Stimulated activated CD8-positive, alpha-beta memory T cell treated with anti-CD3 and anti-CD28 coated beads, Interleukin-7, amount 100 ng/mL, for 48 hours (primary cell): ENCODE data around the gene ILKAP.

Experiments used
- DNase-seq, 2 donors: peaks; one replicate each; pipeline ENCODE4 v3.0.0-alpha.2; 2020; ENCODE audit warnings: low read depth in 1 of 2; ENCODE audit errors: extremely low read depth in 1 of 2

Gene ILKAP, protein sequence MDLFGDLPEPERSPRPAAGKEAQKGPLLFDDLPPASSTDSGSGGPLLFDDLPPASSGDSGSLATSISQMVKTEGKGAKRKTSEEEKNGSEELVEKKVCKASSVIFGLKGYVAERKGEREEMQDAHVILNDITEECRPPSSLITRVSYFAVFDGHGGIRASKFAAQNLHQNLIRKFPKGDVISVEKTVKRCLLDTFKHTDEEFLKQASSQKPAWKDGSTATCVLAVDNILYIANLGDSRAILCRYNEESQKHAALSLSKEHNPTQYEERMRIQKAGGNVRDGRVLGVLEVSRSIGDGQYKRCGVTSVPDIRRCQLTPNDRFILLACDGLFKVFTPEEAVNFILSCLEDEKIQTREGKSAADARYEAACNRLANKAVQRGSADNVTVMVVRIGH

GRCh38 chr2:238203094-238203972 is at the start of gene ILKAP:
Gene ILKAP (minus strand): TSS chr2:238203695. CDS start chr2:238203553, 142 bp downstream.
- peak; percentile 77 to 87 for DNase-seq

- DNase-seq = no peak
These were observed 49.5 kb upstream of the ILKAP start for GRCh38 chr2:238252766-238253630.

DNA sequence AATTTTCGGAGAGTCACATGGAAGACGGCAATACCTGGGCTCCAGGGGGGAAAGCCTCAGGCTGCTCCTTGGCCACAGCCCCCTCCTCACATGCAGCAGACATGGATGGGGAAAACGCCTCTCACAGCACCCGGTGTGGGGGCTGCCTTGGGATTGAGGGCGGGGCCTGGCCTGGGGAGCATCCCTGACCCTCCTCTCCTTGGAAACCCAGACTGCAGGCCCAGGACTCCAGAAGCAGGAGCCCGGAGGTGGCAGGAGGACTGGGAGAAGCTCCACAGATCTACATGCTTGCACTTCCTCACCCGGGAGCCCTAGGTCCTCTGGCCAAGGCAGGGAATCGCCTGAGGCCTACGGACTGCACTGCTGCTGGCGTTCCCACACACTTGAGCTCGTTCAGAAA is 48.5 kb upstream of the ILKAP start:
- DNase-seq = no peak

GRCh38 chr2:238251331-238251730 is 47.8 kb upstream of the ILKAP start:
- no peak for DNase-seq

DNA sequence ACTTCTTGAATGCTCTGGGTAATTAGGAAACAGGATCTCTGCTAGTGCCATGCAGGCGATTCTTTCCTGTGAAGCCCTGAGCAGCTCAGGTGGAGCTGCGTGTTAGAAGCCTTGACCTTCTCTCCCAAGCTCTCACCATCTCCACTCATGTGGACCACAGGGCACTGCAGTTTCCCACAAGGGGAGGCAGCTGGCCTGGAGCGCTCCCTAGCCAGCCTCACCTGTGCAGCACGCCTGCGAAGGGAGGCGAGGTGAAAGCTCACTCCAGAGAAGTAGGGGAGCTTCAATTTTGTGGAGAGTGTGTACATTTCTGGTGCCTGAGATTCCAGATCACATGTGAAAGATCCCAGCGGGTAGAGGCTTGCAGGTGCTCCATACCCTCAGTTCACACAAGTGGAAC is 47.4 kb upstream of the ILKAP start:
- no peak for DNase-seq

DNA sequence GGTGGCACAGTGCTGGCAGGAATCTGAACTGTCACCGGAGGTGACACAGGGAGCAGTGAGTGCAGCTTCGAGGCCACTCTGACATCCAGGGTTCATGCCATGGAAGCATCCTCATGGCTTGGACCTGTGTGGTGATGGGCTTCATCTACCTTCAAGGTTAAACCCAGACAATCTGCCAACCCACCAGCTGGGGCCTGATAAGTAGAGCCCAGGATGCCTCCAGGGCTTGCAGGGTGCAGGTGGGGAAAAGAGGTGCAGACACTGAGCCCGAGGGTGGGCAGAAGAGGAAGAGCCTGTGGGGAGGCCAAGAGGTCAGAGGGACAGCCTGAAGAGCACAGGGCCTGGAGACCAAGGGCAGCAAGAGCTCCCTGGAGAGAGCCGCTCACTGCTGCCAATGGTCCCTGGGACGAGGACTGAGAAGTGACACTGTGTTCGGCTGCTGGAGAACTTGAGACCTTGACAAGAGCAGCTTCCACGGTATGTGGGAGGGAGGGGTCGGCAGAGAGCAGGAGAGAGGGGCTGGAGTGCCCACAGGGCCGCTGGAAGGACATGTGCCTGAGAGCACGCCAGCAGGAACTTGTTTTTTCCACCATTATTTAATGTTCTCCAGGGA is 44.5 kb upstream of the ILKAP start:
- no peak for DNase-seq

DNA sequence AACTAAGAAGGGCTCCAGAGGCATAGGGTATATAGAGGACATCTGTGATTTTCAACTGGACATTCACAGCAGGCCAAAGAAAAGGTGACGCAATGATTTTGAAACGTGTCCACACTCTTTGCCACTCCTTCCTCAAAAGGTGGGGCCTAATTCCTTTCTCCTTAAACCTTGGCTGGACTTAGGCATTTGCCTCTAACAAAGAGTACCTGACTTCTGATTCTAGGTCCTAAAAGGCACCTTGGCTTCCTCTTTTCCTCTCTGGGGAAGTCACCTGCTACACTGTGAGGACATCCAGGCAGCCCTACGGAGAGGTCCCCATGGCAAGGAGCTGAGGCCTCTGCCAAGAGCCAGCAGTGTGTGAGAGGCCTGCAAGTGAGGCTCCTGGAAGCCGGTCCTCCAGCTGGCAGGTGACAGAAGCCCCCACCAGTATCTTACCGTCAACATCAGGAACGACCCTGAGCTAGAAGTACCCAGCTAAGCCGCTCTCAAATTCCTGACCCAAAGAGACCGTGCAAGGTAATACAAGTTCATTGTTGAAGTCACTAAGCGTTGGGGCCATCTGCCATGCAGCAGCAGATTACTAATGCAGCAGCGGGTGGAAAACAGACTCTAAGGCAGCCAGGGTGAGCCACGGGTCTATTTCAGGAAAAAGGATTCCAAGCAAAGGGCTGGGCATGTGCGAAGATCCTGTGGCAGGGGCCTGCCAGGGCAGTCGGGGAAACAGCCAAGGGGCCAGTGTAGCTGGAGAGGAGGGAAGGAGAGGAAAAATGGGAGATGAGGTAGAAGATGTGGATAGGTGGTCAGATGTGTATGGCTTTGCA is 43.7 kb upstream of the ILKAP start:
- DNase-seq = no peak

GRCh38 chr2:238244151-238244550 is 40.7 kb upstream of the ILKAP start:
- no peak for DNase-seq

DNA sequence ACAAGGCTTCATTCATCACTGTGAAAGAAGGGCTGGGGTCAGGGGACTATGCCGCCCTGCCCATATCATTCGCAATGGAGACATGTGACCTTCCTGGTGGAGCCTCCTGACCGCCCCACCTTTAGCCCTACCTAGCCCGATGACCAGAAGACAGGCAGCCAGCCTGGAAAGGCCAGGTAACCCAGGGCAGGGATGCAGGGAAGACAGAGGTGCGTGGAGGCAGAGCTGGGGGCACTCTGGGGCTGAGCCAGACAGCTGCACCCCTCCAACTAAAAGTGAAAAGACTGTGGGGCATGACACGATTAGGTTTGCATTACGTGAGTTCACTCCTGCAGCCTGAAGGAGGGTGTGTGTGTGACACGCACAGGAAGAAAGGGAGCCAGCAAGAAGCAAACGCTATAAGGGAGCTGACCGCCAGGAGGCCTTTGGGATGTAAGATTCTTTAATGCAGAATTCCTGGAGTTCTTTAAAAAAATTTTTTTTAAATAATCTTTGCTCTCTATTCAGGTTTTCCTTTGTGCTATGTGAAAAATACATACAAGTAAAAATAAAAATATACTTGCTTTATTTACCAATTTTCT is 40.1 kb upstream of the ILKAP start:
- no peak for DNase-seq

GRCh38 chr2:238242731-238243495 is 39.4 kb upstream of the ILKAP start:
- no peak for DNase-seq

GRCh38 chr2:238241970-238242369 is 38.5 kb upstream of the ILKAP start:
- no peak for DNase-seq

DNA sequence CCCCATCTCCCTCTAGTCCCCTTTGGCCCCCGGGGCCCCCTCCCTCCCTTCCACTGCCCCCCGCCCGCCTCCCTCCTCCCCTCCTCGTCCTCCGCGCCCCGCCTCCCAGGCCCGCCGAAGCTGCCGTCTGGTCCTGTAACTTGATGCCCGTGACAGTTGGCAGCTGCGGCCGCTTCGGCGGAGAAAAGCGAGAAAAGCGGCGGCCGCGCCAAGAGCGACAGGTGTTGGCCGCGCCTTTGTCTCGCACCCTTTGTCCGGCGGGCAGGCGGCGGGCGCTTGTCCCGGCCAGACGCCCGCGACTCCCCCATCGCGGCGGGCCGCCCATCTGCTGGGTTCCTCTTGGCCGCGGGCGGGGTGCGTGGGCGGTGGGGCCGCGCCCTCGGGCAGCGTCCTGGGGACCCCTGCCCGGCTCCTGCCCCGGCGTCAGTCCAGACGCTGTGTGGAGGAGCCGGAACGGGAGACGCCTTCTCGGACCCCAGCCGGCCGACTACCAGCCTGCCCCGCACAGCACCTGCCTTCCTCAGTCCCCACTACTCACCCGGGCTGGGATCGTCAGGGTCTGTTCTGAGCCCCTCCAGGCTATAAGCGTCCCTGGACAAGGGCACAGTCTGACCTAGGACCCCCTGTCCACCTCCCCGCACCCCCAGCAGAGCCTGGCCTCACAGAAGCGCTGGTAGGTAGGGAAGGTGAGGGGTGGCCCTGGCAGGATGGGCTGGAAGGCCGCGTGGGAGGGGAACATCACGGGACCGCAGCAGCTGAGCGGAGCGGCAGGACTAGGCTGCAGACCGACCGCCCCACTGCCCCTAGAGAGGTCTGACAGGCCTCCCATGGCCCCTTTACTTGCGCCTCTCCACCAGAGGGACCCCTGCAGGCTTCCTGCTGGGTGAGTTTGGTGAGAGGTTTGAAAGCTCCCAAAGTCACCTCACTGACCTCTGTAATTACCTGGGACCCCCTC is 37.5 kb upstream of the ILKAP start:
- no peak for DNase-seq

DNA sequence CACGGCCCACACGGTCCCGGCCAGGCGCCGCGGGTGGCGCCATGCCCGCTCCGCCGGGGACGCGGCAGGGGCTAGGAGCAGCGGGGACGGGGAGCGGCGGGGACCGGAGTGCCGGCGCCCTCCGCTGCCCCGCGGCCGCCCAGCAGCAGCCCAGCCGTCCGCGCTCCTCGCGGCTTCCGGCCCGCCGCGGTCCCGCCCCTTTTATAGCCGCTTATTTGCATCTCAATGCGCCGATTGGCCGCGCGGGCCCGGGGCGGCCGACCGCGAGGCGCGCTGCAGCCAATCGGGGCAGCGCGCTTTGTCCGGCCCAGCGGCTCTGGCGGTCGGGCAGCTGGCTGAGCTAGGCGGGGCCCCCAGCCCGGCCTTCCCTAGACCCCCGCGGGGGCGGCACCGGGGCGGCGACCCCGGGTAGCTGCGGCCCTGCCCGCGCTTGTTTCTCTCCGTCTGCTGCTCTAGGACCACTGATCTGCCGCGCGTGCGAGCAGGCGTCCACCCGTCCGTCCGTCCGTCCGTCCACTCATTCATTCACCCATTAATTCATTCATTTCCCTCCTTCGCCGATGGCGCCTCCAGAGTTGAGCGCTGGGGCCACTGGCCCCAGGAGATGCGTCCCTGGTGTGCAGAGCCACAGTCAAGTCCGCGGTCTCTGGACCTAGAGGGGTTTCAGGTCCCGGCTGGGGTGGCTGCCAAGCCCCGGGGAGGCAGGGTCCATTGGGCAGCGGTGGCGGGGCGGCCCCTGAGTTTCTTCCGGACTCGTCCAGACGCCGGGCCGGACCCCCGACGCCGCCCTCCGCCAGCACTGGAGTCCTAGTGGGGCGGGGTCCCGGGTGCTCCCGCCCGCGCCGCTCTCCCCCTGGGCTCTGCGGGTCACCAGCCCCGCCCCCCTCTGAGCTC is 36.6 kb upstream of the ILKAP start, which contains the start of gene HES6:
HES6 (minus strand) TSS at position 176 of the 894 bp plus-strand sequence; CDS start at position 43, 133 bp downstream.
- DNase-seq = peak; percentile 55 to 66

DNA sequence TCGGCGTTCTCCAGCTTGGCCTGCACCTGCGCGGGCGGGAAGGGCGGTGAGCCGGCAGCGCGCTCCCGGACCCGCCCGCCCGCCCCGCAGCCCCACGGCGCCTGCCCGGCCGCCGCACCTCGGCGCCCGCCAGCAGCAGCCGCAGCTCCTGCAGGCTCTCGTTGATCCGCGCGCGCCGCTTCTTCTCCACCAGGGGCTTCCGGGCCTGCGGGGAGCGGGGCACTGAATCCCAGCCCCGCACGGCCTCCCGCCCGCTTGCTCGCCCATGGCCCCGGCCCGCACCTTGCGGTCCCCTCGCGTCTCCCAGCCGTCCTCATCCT is 36.0 kb upstream of the ILKAP start:
- DNase-seq = no peak

- no peak for DNase-seq
These were observed 35.5 kb upstream of the ILKAP start for GRCh38 chr2:238238766-238239542.

GRCh38 chr2:238238311-238238765 is 34.8 kb upstream of the ILKAP start:
- no peak for DNase-seq
